GM12878 (cell line): ENCODE results near the gene EFCAB9. TPM values are rescaled to one million over a fixed set of nuclear protein-coding genes. Genes with fewer than 3 reads are reported as not detected.

Experiments used
- BCLAF1 ChIP-seq: fragments of 450-650 bp; IDR thresholded peaks from 2 replicates; pipeline ENCODE4 v1.6.1; 2017; ENCODE audit warnings: antibody characterized with exemption, mild to moderate bottlenecking, moderate library complexity
- GATAD2B ChIP-seq: fragments of 450-650 bp; conservative IDR thresholded peaks from 2 replicates; pipeline ENCODE4 v1.6.1; 2017; ENCODE audit warnings: low read depth, mild to moderate bottlenecking, moderate library complexity
- SIN3A ChIP-seq: IDR thresholded peaks from 2 replicates; pipeline ENCODE4 v1.6.1; 2012; ENCODE audit warnings: low read depth, low read length, improper control_type of control experiment
- SUPT20H ChIP-seq: IDR thresholded peaks from 2 replicates; pipeline ENCODE4 v1.6.1; 2011; ENCODE audit warnings: low read depth, mild to moderate bottlenecking, low read length, moderate library complexity, borderline replicate concordance; ENCODE audit not compliant: control insufficient read depth
- ZNF217 ChIP-seq: fragments of 450-650 bp; IDR thresholded peaks from 2 replicates; pipeline ENCODE4 v1.6.1; 2017; ENCODE audit warnings: antibody characterized with exemption, mild to moderate bottlenecking
- polyA plus RNA-seq, 11 experiments: library from polyadenylated mRNA; depleted of rRNA in 4 of 11; unstranded in 6 of 11; stranded (reverse) in 5 of 11; fragments of >200 nt; fragmentation: Nextera tagmentation in 4 of 11; fragmentation: Illumina TruSeq in 1 of 11; extraction: Ambion mirVana in 4 of 11; extraction: Trizol in 1 of 11; gene quantifications; 1 replicate in 1 of 11; 2 replicates in 10 of 11; pipeline versions ENCODE4 v1.2.1 to v1.2.3, GENCODE V29; 2011 to 2016; ENCODE audit warnings: inconsistent platforms in 2 of 11, missing spikeins in 2 of 11, low read depth in 1 of 11
- small RNA-seq: library from RNA; depleted of rRNA; stranded (forward); fragments of <200 nt; gene quantifications from one replicate; pipeline ENCODE3, GENCODE V24; 2014
- total RNA-seq, 4 experiments: library from RNA; depleted of rRNA in 3 of 4; stranded (reverse); fragments of >200 nt in 3 of 4; fragmentation: Illumina TruSeq in 1 of 4; extraction: Trizol in 1 of 4; gene quantifications; 2 replicates each; pipeline versions ENCODE4 v1.2.1 to v1.2.3, GENCODE V29; 2013 to 2021
- TF ChIP-seq, protein P1 (sequence below): IDR thresholded peaks from 2 replicates; pipeline ENCODE4 v1.6.1; 2011; ENCODE audit warnings: low read depth, low read length, improper control_type of control experiment, borderline replicate concordance

Gene EFCAB9
- total and polyA plus RNA-seq, 10 of the 15 experiments (the other 5 are each of a cell fraction or from before 2014, with no cell fraction given), result 0.73 TPM; not detected in 9

DNA sequence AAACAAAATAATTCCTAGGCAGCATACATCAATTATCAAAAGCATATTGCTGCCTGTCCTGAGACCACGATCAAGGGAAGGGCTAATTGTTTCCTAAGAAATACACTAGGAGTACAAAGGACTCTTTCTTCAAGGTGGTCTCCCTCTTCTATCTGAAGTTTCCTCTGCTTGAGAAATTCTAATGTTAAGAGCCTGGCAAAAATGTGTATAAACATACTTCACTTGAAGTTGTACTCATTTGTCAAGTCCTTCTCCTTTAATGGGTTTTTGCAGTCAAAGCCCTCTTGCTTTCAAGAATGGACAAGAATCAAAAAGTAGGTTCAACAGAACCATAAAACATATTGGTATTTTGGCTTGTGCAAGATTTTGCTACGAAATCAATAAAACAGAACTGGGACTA, 58.5 kb downstream of the EFCAB9 start (continued):
- TF ChIP-seq, protein P1, sequence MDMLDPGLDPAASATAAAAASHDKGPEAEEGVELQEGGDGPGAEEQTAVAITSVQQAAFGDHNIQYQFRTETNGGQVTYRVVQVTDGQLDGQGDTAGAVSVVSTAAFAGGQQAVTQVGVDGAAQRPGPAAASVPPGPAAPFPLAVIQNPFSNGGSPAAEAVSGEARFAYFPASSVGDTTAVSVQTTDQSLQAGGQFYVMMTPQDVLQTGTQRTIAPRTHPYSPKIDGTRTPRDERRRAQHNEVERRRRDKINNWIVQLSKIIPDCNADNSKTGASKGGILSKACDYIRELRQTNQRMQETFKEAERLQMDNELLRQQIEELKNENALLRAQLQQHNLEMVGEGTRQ, result no peak
- TF ChIP-seq SIN3A, result no peak
- TF ChIP-seq ZNF217, result no peak
- no peak for TF ChIP-seq GATAD2B
- TF ChIP-seq BCLAF1, result no peak
- TF ChIP-seq SUPT20H, result no peak
- TF ChIP-seq, all 136 proteins: peak for 0

Small RNAs within 50 kb of the gene (small RNA-seq; reads per million reads assigned to genes)
- not detected for gene RF00191

Other genes with a start within 250 kb of the EFCAB9 start
- 44.5 and 55.5 TPM in 2 replicates for gene FBXW11, start 187.5 kb upstream of the EFCAB9 start, total RNA-seq (2014; rRNA removed)
- 50.9 TPM in 2 replicates for gene FBXW11, start 187.5 kb upstream of the EFCAB9 start, total RNA-seq (2014; rRNA removed; fragmentation: Illumina TruSeq; extraction: Trizol)
- 48.4 and 50.7 TPM in 2 replicates for gene FBXW11, start 187.5 kb upstream of the EFCAB9 start, total RNA-seq (2021)
- gene FBXW11, start 187.5 kb upstream of the EFCAB9 start, polyA plus RNA-seq (2011; rRNA removed), result 61.5 and 64.7 TPM in 2 replicates
- gene FBXW11, start 187.5 kb upstream of the EFCAB9 start, polyA plus RNA-seq (2014; fragmentation: Illumina TruSeq; extraction: Trizol), result 46.9 and 64.0 TPM in 2 replicates
- 1 to 10 TPM; 4.3 to 7.7 TPM for gene FBXW11, start 187.5 kb upstream of the EFCAB9 start, polyA plus RNA-seq (2014; fragmentation: Nextera tagmentation; extraction: Ambion mirVana)
- gene FBXW11, start 187.5 kb upstream of the EFCAB9 start, polyA plus RNA-seq (2014; rRNA removed), result 30.7 and 35.4 TPM in 2 replicates
- 10 to 100 TPM; 27.8 to 28.2 TPM for gene FBXW11, start 187.5 kb upstream of the EFCAB9 start, polyA plus RNA-seq (2016; fragmentation: Nextera tagmentation; extraction: Ambion mirVana)
- 55.8 and 57.4 TPM in 2 replicates for gene STK10, start 5.9 kb upstream of the EFCAB9 start, total RNA-seq (2014; rRNA removed)
- 46.1 and 46.9 TPM in 2 replicates for gene STK10, start 5.9 kb upstream of the EFCAB9 start, total RNA-seq (2014; rRNA removed; fragmentation: Illumina TruSeq; extraction: Trizol)
- gene STK10, start 5.9 kb upstream of the EFCAB9 start, total RNA-seq (2021), result 75.4 and 96.4 TPM in 2 replicates
- gene STK10, start 5.9 kb upstream of the EFCAB9 start, polyA plus RNA-seq (2011; rRNA removed), result 21.1 and 41.8 TPM in 2 replicates
- gene STK10, start 5.9 kb upstream of the EFCAB9 start, polyA plus RNA-seq (2014; fragmentation: Illumina TruSeq; extraction: Trizol), result 33.6 and 53.2 TPM in 2 replicates
- gene STK10, start 5.9 kb upstream of the EFCAB9 start, polyA plus RNA-seq (2014; fragmentation: Nextera tagmentation; extraction: Ambion mirVana), result 10 to 100 TPM; 14.2 to 20.4 TPM
- gene STK10, start 5.9 kb upstream of the EFCAB9 start, polyA plus RNA-seq (2014; rRNA removed), result 48.1 and 53.0 TPM in 2 replicates
- gene STK10, start 5.9 kb upstream of the EFCAB9 start, polyA plus RNA-seq (2016; fragmentation: Nextera tagmentation; extraction: Ambion mirVana), result 10 to 100 TPM; 54.9 to 55.3 TPM
- 22.4 and 26.6 TPM in 2 replicates for gene UBTD2, start 89.6 kb downstream of the EFCAB9 start, total RNA-seq (2014; rRNA removed)
- gene UBTD2, start 89.6 kb downstream of the EFCAB9 start, total RNA-seq (2014; rRNA removed; fragmentation: Illumina TruSeq; extraction: Trizol), result 23.9 and 25.2 TPM in 2 replicates
- gene UBTD2, start 89.6 kb downstream of the EFCAB9 start, total RNA-seq (2021), result 22.3 and 23.0 TPM in 2 replicates
- gene UBTD2, start 89.6 kb downstream of the EFCAB9 start, polyA plus RNA-seq (2011; rRNA removed), result 16.5 and 22.5 TPM in 2 replicates
- gene UBTD2, start 89.6 kb downstream of the EFCAB9 start, polyA plus RNA-seq (2014; fragmentation: Illumina TruSeq; extraction: Trizol), result 30.5 and 37.4 TPM in 2 replicates
- gene UBTD2, start 89.6 kb downstream of the EFCAB9 start, polyA plus RNA-seq (2014; fragmentation: Nextera tagmentation; extraction: Ambion mirVana), result 10 to 100 TPM in 1 of 2 experiments, 1 to 10 TPM in 1; 7.7 to 12.5 TPM
- 17.2 and 19.6 TPM in 2 replicates for gene UBTD2, start 89.6 kb downstream of the EFCAB9 start, polyA plus RNA-seq (2014; rRNA removed)
- gene UBTD2, start 89.6 kb downstream of the EFCAB9 start, polyA plus RNA-seq (2016; fragmentation: Nextera tagmentation; extraction: Ambion mirVana), result 10 to 100 TPM; 14.3 to 19.1 TPM